GM18498 (cell line): ENCODE results near the gene KIF4B.
"Not testable (repeated sequence)": the region's sequence is repeated elsewhere in the genome, so short reads cannot be mapped to it uniquely, and the experiment has no call there.

ENCODE experiments used
- ATAC-seq: cut with Tn5 transposase; IDR thresholded peaks from one replicate; pipeline ENCODE4 v1.9.1; 2021; ENCODE audit warnings: mild to moderate bottlenecking, moderate library complexity; ENCODE audit not compliant: unreplicated experiment

The KIF4B gene

DNA sequence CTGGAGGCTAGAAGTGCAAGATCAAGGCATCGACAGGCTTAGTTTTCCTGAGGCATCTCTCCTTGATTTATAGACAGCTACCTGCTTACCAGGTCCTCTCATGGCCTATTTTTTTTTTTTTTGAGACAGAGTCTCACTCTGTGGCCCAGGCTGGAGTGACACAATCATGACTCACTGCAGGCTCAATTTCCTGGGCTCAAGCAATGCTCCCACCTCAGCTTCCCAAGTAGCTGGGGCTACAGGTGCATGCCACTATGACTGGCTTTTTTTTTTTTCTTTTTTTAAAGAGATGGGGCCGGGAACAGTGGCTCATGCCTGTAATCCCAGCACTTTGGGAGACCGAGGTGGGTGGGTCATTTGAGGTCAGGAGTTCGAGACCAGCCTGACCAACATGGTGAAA is 10.8 kb upstream of the KIF4B start:
- not testable (repeated sequence) for ATAC-seq

DNA sequence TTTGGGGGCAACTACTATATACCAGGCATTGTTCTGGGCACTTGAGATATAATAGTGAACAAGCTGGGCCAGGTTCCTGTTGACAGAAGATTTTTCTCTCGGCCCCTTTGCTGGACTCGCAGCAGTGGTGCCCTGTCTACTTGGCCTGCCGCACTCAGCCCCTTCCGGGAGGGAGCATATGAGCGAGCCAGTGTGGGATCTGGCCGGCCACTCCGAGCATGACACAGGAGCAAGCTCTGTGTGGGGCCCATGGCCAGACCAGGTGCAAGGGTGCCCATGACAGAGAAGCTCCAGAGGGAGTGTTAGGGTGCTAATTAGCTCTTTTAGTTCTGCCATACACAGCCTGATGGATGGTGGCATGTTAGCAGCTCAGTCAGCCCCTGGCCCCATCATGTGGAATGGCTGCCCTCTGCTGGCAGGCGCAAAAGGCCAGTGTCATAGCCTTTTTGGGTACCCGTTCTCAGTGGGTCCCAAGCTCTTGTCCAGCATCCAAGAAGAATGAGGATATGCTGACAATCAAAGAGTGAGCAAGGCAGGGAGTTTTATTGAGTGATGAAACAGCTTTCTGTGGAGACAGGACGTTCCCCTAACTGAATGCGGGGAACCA is 9.3 kb upstream of the KIF4B start:
- no peak for ATAC-seq

- not testable (repeated sequence) for ATAC-seq
These were observed 7.3 kb upstream of the KIF4B start for GRCh38 chr5:155006265-155006664.

GRCh38 chr5:155008669-155009068 is 4.9 kb upstream of the KIF4B start:
- no peak for ATAC-seq

GRCh38 chr5:155010881-155011280 is 2.7 kb upstream of the KIF4B start:
- no peak for ATAC-seq

DNA sequence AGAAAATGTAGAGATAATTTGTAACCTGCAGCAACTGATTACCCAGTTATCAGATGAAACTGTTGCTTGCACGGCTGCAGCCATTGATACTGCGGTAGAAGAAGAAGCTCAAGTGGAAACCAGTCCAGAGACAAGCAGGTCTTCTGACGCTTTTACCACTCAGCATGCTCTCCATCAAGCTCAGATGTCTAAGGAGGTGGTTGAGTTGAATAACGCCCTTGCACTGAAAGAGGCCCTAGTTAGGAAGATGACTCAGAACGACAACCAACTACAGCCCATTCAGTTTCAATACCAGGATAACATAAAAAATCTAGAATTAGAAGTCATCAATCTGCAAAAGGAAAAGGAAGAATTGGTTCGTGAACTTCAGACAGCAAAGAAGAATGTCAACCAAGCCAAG is 1.7 kb downstream of the KIF4B start:
- ATAC-seq = no peak

DNA sequence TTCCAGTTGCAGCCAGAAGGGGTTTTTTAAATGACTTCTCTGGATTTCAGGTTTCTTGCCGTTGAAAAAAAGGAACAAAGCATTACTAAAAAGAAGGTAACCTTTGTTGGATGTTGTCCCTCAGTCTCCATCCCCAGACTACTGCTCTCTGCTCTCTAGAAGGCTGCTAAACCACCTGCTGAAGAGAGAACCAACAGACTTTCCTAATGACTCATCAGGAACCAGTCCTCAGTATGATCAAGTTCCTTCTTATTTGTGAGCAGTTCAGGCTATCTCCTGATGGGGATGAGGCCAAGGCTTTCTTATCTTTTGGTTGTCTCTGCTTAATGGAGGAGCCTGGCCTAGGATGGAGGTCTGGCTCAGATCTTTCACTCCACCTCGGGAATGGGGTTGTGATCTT is 4.1 kb downstream of the KIF4B start:
- ATAC-seq = peak; percentile 98

GRCh38 chr5:155019601-155020226 is 6.2 kb downstream of the KIF4B start:
- no peak for ATAC-seq

- ATAC-seq = no peak
These were observed 8.3 kb downstream of the KIF4B start for GRCh38 chr5:155021842-155022241.

- no peak for ATAC-seq
These were observed 9.8 kb downstream of the KIF4B start for GRCh38 chr5:155023320-155023719.

GRCh38 chr5:155024015-155024414 is 10.5 kb downstream of the KIF4B start:
- no peak for ATAC-seq

DNA sequence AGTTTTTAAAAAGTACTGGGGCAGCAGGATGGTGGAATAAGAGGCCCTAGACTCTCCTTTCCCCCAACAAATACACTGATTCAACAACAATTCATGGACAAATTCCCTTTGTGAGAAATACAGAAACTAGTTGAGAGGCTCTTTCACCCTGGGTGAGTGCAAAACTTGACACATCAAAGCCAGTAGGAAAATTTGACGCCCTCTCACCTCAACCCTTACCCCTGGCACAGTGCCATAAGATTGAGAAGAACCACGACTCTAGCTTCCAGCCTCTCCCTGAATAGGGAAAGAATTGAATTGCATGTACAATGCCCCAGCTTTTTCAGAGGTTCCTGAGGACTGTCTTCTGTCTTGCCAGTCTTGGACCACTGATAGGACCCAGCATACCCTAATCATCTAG is 12.3 kb downstream of the KIF4B start:
- ATAC-seq = no peak

GRCh38 chr5:155027993-155028629 is 14.6 kb downstream of the KIF4B start:
- ATAC-seq = no peak

DNA sequence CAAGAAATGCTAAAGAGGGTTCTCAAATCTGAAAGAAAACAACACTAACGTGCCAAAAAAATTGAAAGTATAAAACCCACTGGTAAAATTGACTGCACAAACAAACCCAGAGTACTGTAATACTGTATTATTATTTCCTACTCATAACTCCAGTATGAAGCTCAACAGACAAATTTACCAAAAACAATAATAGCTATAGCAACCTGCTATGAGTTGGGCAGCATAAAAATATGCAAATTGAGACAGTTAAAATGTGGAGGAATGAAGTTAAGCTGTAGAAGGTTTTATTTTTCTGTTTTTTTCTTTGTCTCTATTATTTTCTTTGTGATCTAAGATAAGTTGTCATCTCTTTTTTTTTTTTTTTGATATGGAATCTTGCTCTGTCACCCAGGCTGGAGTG is 15.7 kb downstream of the KIF4B start:
- ATAC-seq = no peak

GRCh38 chr5:155034145-155034744 is 20.7 kb downstream of the KIF4B start:
- not testable (repeated sequence) for ATAC-seq

DNA sequence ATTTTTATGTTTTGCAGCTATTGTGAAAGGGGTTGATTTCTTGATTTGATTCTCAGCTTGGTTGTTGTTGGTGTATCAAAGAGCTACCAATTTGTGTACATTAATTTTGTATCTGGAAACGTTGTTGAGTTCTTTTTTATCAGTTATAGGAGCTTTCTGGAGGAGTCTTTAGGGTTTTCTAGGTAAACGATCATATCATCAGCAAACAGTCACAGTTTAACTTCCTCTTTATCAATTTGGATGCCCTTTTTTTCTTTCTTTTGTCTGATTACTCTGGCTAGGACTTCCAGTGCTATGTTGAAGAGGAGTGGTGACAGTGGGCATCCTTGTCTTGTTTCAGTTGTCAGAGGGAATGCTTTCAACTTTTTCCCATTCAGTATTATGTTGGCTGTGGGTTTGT is 21.5 kb downstream of the KIF4B start:
- ATAC-seq = not testable (repeated sequence)

GRCh38 chr5:155040984-155041653 is 27.6 kb downstream of the KIF4B start:
- ATAC-seq = no peak

GRCh38 chr5:155044591-155044990 is 31.0 kb downstream of the KIF4B start:
- ATAC-seq = no peak

GRCh38 chr5:155046591-155046990 is 33.0 kb downstream of the KIF4B start:
- no peak for ATAC-seq

GRCh38 chr5:155047818-155048217 is 34.3 kb downstream of the KIF4B start:
- no peak for ATAC-seq

- no peak for ATAC-seq
These were observed 36.2 kb downstream of the KIF4B start for GRCh38 chr5:155049569-155050383.
